Stimulated activated CD8-positive, alpha-beta memory T cell treated with anti-CD3 and anti-CD28 coated beads, Interleukin-2, amount 100 ng/mL, for 48 hours (primary cell): Measurements from ENCODE around the gene IFNAR2.

Experiments used
- DNase-seq, 2 donors: peaks; one replicate each; pipeline ENCODE4 v3.0.0-alpha.2; 2020; ENCODE audit warnings: low read depth in 2 of 2

IFNAR2 gene

GRCh38 chr21:33229784-33230544 is at the start of gene IFNAR2:
TSS of gene IFNAR2 (plus strand) at chr21:33229938. CDS start at chr21:33241923, 11,985 bp downstream.
- peak; percentile 62 to 70 for DNase-seq

- DNase-seq = no peak
Measured at GRCh38 chr21:33185852-33186251, 43.9 kb upstream of the IFNAR2 start.

GRCh38 chr21:33187276-33187675 is 42.5 kb upstream of the IFNAR2 start:
- DNase-seq = no peak

- DNase-seq = no peak
Measured at GRCh38 chr21:33189237-33189636, 40.5 kb upstream of the IFNAR2 start.

- DNase-seq = no peak
Measured at GRCh38 chr21:33189824-33190223, 39.9 kb upstream of the IFNAR2 start.

GRCh38 chr21:33196941-33197374 is 32.8 kb upstream of the IFNAR2 start:
- no peak for DNase-seq

GRCh38 chr21:33197496-33197895 is 32.2 kb upstream of the IFNAR2 start:
- no peak for DNase-seq

- DNase-seq = no peak
Measured at GRCh38 chr21:33198346-33199099, 31.2 kb upstream of the IFNAR2 start.

GRCh38 chr21:33199100-33199464 is 30.7 kb upstream of the IFNAR2 start:
- no peak for DNase-seq

- DNase-seq = peak; percentile 44 to 51
Measured at GRCh38 chr21:33199516-33200217, 30.1 kb upstream of the IFNAR2 start.

- no peak for DNase-seq
Measured at GRCh38 chr21:33201956-33202355, 27.8 kb upstream of the IFNAR2 start.

- DNase-seq = no peak
Measured at GRCh38 chr21:33202464-33203363, 27.0 kb upstream of the IFNAR2 start.

GRCh38 chr21:33203371-33203724 is 26.4 kb upstream of the IFNAR2 start:
- DNase-seq = no peak

GRCh38 chr21:33205476-33205875 is 24.3 kb upstream of the IFNAR2 start:
- no peak for DNase-seq

- no peak for DNase-seq
Measured at GRCh38 chr21:33206771-33207281, 22.9 kb upstream of the IFNAR2 start.

GRCh38 chr21:33207449-33208149 is 22.1 kb upstream of the IFNAR2 start:
- DNase-seq = no peak

- no peak for DNase-seq
Measured at GRCh38 chr21:33208534-33208933, 21.2 kb upstream of the IFNAR2 start.

- DNase-seq = no peak
Measured at GRCh38 chr21:33211305-33211704, 18.4 kb upstream of the IFNAR2 start.

- DNase-seq = no peak
Measured at GRCh38 chr21:33211732-33212131, 18.0 kb upstream of the IFNAR2 start.

GRCh38 chr21:33212159-33212851 is 17.4 kb upstream of the IFNAR2 start:
- no peak for DNase-seq
